ENCODE measurements around the gene F3.

The F3 gene

DNA sequence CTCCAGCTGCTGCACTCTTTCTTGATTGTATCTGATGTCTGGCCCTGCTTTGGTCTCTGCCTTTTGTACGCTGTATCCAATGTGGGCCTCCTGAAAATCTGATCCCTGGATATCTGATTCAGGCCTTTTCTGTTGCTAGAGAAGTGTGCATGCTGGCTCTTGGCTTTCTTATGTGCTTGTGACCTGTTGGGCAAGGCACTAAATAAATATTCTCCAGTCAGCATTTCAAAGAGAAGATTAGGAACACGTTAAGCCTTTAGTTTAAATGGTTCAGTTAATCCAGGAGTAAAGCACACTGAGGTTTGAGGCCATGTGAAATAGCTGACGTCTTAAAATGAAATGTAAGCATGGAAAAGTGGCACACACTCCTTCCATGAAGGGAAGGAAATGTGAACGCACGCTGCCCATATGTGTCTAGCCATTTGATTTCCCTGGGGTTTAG lies 9.3 kb upstream of the F3 start:
- H2BK12ac ChIP-seq (ENCODE audit: low read length), result no peak overlapping the region
- no peaks in the 10 kb centered on the region for H3K79me1 ChIP-seq (ENCODE audit: low read depth, low read length)
- no peak overlapping the region for H2BK15ac ChIP-seq (ENCODE audit: low read length)
- no peak overlapping the region for H3K23ac ChIP-seq (ENCODE audit: low read depth, low read length, poor library complexity)
- WGBS, 2 donors (ENCODE audit: extremely low coverage in 2 of 2, insufficient read length in 2 of 2, insufficient replicate concordance in 1 of 2), result no CpG with 5 or more reads among the region's 5 CpGs
- H3K4ac ChIP-seq (ENCODE audit: low read length), result no peak overlapping the region
- H3K4me3 ChIP-seq (ENCODE audit: low read length in 2 of 2), result no peak overlapping the region
- H3K9me3 ChIP-seq (replicated peaks in 1 of 2; ENCODE audit: control insufficient read depth in 2 of 2, insufficient read depth in 1 of 2, low read depth in 1 of 2, low read length in 2 of 2), result peaks cover 0 to 4% of the 10 kb centered on the region in 2 donors
- peaks cover 22 to 38% of the 10 kb centered on the region in 2 donors for H3K4me1 ChIP-seq (ENCODE audit: control insufficient read depth in 2 of 2, insufficient read depth in 1 of 2, low read depth in 1 of 2, low read length in 2 of 2)
- no peak overlapping the region for H4K8ac ChIP-seq (ENCODE audit: low read depth, low read length)
- H3K14ac ChIP-seq (ENCODE audit: low read length), result no peak overlapping the region
- H2AK5ac ChIP-seq (ENCODE audit: low read depth, low read length), result no peak overlapping the region
- H3K36me3 ChIP-seq (replicated peaks in 1 of 2; ENCODE audit: control insufficient read depth in 2 of 2, insufficient read depth in 2 of 2, low read length in 2 of 2), result no peaks in the 10 kb centered on the region
- H3K18ac ChIP-seq (ENCODE audit: low read length), result no peak overlapping the region
- no peak overlapping the region for H3K4me2 ChIP-seq (ENCODE audit: insufficient read depth, low read length, poor library complexity, severe bottlenecking)
- H3K27ac ChIP-seq (replicated peaks; ENCODE audit: low read length), result no peak overlapping the region
- H2BK5ac ChIP-seq (ENCODE audit: low read length), result no peak overlapping the region
- no peak for DNase-seq (ENCODE audit: low spot score)
- no peak overlapping the region for H2BK120ac ChIP-seq (ENCODE audit: low read depth, low read length)
- H2AFZ ChIP-seq (ENCODE audit: low read length), result peak overlapping the region; percentile 80
- H4K91ac ChIP-seq (ENCODE audit: low read depth, low read length, poor library complexity), result no peak overlapping the region
- no peaks in the 10 kb centered on the region for H3K27me3 ChIP-seq (ENCODE audit: control insufficient read depth in 3 of 3, insufficient read depth in 3 of 3, low read depth in 1 of 3, low read length in 3 of 3)
- H3K9ac ChIP-seq (ENCODE audit: low read depth, low read length, poor library complexity), result no peak overlapping the region

DNA sequence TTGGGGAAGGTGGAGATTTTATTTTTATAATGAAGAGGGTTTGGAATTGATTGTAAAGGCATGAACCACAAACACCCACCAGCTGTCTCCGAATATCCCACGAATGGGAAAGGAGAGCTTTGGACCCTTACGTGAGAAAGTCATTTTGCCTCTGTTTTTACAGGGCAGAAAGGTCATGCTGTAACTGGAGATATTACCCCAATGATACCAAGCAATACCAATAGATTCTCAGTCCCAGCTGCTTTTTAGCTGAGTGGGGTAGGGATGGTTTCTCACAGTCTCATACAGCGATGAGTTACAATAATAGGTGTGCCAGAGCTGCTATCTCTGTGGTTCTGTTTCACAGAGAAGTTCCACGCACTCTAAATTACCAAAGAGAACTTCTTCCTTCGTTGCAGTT lies 8.8 kb upstream of the F3 start:
- H2AK5ac ChIP-seq (ENCODE audit: low read depth, low read length), result no peak overlapping the region
- no peaks in the 10 kb centered on the region for H3K27me3 ChIP-seq (ENCODE audit: control insufficient read depth in 3 of 3, insufficient read depth in 3 of 3, low read depth in 1 of 3, low read length in 3 of 3)
- no peak overlapping the region for H3K4ac ChIP-seq (ENCODE audit: low read length)
- H3K4me2 ChIP-seq (ENCODE audit: insufficient read depth, low read length, poor library complexity, severe bottlenecking), result no peak overlapping the region
- no peak overlapping the region for H3K18ac ChIP-seq (ENCODE audit: low read length)
- peak overlapping the region; percentile 80 for H2AFZ ChIP-seq (ENCODE audit: low read length)
- no peak overlapping the region for H3K4me3 ChIP-seq (ENCODE audit: low read length in 2 of 2)
- H3K9me3 ChIP-seq (replicated peaks in 1 of 2; ENCODE audit: control insufficient read depth in 2 of 2, insufficient read depth in 1 of 2, low read depth in 1 of 2, low read length in 2 of 2), result peaks cover 0 to 4% of the 10 kb centered on the region in 2 donors
- peaks cover 22 to 38% of the 10 kb centered on the region in 2 donors for H3K4me1 ChIP-seq (ENCODE audit: control insufficient read depth in 2 of 2, insufficient read depth in 1 of 2, low read depth in 1 of 2, low read length in 2 of 2)
- no peak overlapping the region for H2BK5ac ChIP-seq (ENCODE audit: low read length)
- H3K27ac ChIP-seq (replicated peaks; ENCODE audit: low read length), result no peak overlapping the region
- no peak overlapping the region for H2BK15ac ChIP-seq (ENCODE audit: low read length)
- H3K14ac ChIP-seq (ENCODE audit: low read length), result no peak overlapping the region
- no peak overlapping the region for H2BK12ac ChIP-seq (ENCODE audit: low read length)
- no peaks in the 10 kb centered on the region for H3K79me1 ChIP-seq (ENCODE audit: low read depth, low read length)
- no peak overlapping the region for H4K8ac ChIP-seq (ENCODE audit: low read depth, low read length)
- no peaks in the 10 kb centered on the region for H3K36me3 ChIP-seq (replicated peaks in 1 of 2; ENCODE audit: control insufficient read depth in 2 of 2, insufficient read depth in 2 of 2, low read length in 2 of 2)
- H3K23ac ChIP-seq (ENCODE audit: low read depth, low read length, poor library complexity), result no peak overlapping the region
- no peak overlapping the region for H4K91ac ChIP-seq (ENCODE audit: low read depth, low read length, poor library complexity)
- DNase-seq (ENCODE audit: low spot score), result no peak
- WGBS, 2 donors (ENCODE audit: extremely low coverage in 2 of 2, insufficient read length in 2 of 2, insufficient replicate concordance in 1 of 2), result no CpG with 5 or more reads among the region's 6 CpGs
- H3K9ac ChIP-seq (ENCODE audit: low read depth, low read length, poor library complexity), result no peak overlapping the region
- no peak overlapping the region for H2BK120ac ChIP-seq (ENCODE audit: low read depth, low read length)

DNA sequence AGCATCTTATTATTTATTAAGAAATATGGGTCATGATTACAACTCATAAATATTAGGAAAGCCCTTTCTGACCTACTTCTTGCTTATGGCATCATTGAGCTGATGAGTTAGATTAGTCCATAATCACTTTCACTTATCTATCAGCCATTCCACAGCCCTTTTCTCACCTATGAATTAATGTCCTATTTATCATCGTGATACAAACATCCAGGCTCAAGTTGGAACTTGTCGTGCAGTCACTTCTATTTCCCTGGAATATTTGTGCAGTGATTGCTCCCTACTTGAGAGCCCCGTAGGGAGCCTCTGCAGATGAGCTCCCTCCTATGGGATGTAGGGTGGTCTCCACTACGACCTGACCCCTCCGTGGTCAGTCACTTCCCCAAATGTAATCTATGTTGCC lies 8.1 kb upstream of the F3 start:
- no peak overlapping the region for H3K27ac ChIP-seq (replicated peaks; ENCODE audit: low read length)
- no peak overlapping the region for H2BK5ac ChIP-seq (ENCODE audit: low read length)
- no peak overlapping the region for H3K9ac ChIP-seq (ENCODE audit: low read depth, low read length, poor library complexity)
- no peak overlapping the region for H3K4ac ChIP-seq (ENCODE audit: low read length)
- H3K27me3 ChIP-seq (ENCODE audit: control insufficient read depth in 3 of 3, insufficient read depth in 3 of 3, low read depth in 1 of 3, low read length in 3 of 3), result no peaks in the 10 kb centered on the region
- DNase-seq (ENCODE audit: low spot score), result no peak
- no peaks in the 10 kb centered on the region for H3K79me1 ChIP-seq (ENCODE audit: low read depth, low read length)
- no CpG with 5 or more reads among the region's 5 CpGs for WGBS, 2 donors (ENCODE audit: extremely low coverage in 2 of 2, insufficient read length in 2 of 2, insufficient replicate concordance in 1 of 2)
- H2BK15ac ChIP-seq (ENCODE audit: low read length), result no peak overlapping the region
- H4K91ac ChIP-seq (ENCODE audit: low read depth, low read length, poor library complexity), result no peak overlapping the region
- H3K36me3 ChIP-seq (replicated peaks in 1 of 2; ENCODE audit: control insufficient read depth in 2 of 2, insufficient read depth in 2 of 2, low read length in 2 of 2), result no peaks in the 10 kb centered on the region
- H2BK12ac ChIP-seq (ENCODE audit: low read length), result no peak overlapping the region
- H2AFZ ChIP-seq (ENCODE audit: low read length), result no peak overlapping the region
- peaks cover 22 to 33% of the 10 kb centered on the region in 2 donors for H3K4me1 ChIP-seq (ENCODE audit: control insufficient read depth in 2 of 2, insufficient read depth in 1 of 2, low read depth in 1 of 2, low read length in 2 of 2)
- H3K4me2 ChIP-seq (ENCODE audit: insufficient read depth, low read length, poor library complexity, severe bottlenecking), result no peak overlapping the region
- no peak overlapping the region for H3K4me3 ChIP-seq (ENCODE audit: low read length in 2 of 2)
- peaks cover 0 to 4% of the 10 kb centered on the region in 2 donors for H3K9me3 ChIP-seq (replicated peaks in 1 of 2; ENCODE audit: control insufficient read depth in 2 of 2, insufficient read depth in 1 of 2, low read depth in 1 of 2, low read length in 2 of 2)
- H3K18ac ChIP-seq (ENCODE audit: low read length), result no peak overlapping the region
- H2AK5ac ChIP-seq (ENCODE audit: low read depth, low read length), result no peak overlapping the region
- no peak overlapping the region for H2BK120ac ChIP-seq (ENCODE audit: low read depth, low read length)
- no peak overlapping the region for H3K23ac ChIP-seq (ENCODE audit: low read depth, low read length, poor library complexity)
- no peak overlapping the region for H3K14ac ChIP-seq (ENCODE audit: low read length)
- no peak overlapping the region for H4K8ac ChIP-seq (ENCODE audit: low read depth, low read length)

DNA sequence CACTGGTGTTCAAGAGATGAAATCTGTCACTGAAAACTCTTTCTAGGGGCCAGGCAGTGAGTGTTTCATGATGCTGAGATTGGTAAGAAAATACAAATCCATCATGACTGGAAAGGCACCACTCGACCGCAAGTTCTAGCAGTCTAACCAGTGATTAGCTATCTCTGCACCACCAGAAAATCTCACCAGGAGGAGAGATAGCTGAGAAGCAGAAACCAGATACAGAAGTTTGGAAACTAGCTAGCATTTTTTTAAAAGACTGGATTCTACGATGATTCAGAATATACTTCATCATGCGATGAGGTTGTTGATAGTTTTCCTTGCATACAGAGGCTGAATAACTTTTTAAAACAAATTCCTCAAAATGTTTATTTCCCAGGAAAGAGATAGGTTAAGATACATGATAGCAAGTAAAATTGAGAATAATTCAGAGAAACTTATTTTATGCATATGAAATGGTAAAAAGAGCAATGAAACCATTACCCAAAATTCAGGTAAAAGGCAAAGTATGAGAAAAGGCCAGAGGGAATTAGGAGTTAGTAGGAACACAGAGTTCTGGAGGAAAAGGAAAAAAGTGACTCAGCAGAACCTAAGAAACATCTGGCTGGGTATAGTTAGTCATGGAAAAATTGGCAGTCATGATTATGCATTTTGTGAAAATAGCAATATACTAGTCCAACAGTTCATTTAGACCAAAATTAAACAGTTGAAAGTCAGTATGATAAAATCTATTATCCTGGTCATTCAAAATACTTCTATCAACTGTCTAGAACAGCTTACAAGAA lies 3.3 kb upstream of the F3 start:
- DNase-seq (ENCODE audit: low spot score), result no peak
- no peaks in the 10 kb centered on the region for H3K79me1 ChIP-seq (ENCODE audit: low read depth, low read length)
- no peak overlapping the region for H3K4me2 ChIP-seq (ENCODE audit: insufficient read depth, low read length, poor library complexity, severe bottlenecking)
- H3K18ac ChIP-seq (ENCODE audit: low read length), result no peak overlapping the region
- H4K91ac ChIP-seq (ENCODE audit: low read depth, low read length, poor library complexity), result no peak overlapping the region
- no peak overlapping the region for H2BK120ac ChIP-seq (ENCODE audit: low read depth, low read length)
- H3K23ac ChIP-seq (ENCODE audit: low read depth, low read length, poor library complexity), result no peak overlapping the region
- no peak overlapping the region for H2BK5ac ChIP-seq (ENCODE audit: low read length)
- no peak overlapping the region for H3K27ac ChIP-seq (replicated peaks; ENCODE audit: low read length)
- H2BK15ac ChIP-seq (ENCODE audit: low read length), result no peak overlapping the region
- no peak overlapping the region for H3K9ac ChIP-seq (ENCODE audit: low read depth, low read length, poor library complexity)
- H3K4me3 ChIP-seq (ENCODE audit: low read length in 2 of 2), result no peak overlapping the region
- H4K8ac ChIP-seq (ENCODE audit: low read depth, low read length), result no peak overlapping the region
- no peak overlapping the region for H2BK12ac ChIP-seq (ENCODE audit: low read length)
- H3K14ac ChIP-seq (ENCODE audit: low read length), result no peak overlapping the region
- H3K36me3 ChIP-seq (replicated peaks in 1 of 2; ENCODE audit: control insufficient read depth in 2 of 2, insufficient read depth in 2 of 2, low read length in 2 of 2), result peaks cover 0 to 3% of the 10 kb centered on the region in 2 donors
- H3K4me1 ChIP-seq (ENCODE audit: control insufficient read depth in 2 of 2, insufficient read depth in 1 of 2, low read depth in 1 of 2, low read length in 2 of 2), result peaks cover 1 to 11% of the 10 kb centered on the region in 2 donors
- H2AFZ ChIP-seq (ENCODE audit: low read length), result no peak overlapping the region
- no peak overlapping the region for H2AK5ac ChIP-seq (ENCODE audit: low read depth, low read length)
- WGBS, 2 donors (ENCODE audit: extremely low coverage in 2 of 2, insufficient read length in 2 of 2, insufficient replicate concordance in 1 of 2), result no CpG with 5 or more reads among the region's 4 CpGs
- H3K9me3 ChIP-seq (replicated peaks in 1 of 2; ENCODE audit: control insufficient read depth in 2 of 2, insufficient read depth in 1 of 2, low read depth in 1 of 2, low read length in 2 of 2), result peaks cover 0 to 6% of the 10 kb centered on the region in 2 donors
- H3K27me3 ChIP-seq (ENCODE audit: control insufficient read depth in 3 of 3, insufficient read depth in 3 of 3, low read depth in 1 of 3, low read length in 3 of 3), result peaks cover 0 to 28% (median 0%) of the 10 kb centered on the region in 3 experiments
- H3K4ac ChIP-seq (ENCODE audit: low read length), result no peak overlapping the region

Data from neuronal stem cell (in vitro differentiated cells).